Hindlimb muscle (tissue), 1 donor: Measurements from ENCODE around the gene FAIM. TPM values are rescaled to one million over a fixed set of nuclear protein-coding genes. Genes with fewer than 3 reads are reported as not detected.
"Not testable (repeated sequence)": the region's sequence is repeated elsewhere in the genome, so short reads cannot be mapped to it uniquely, and the experiment has no call there.

ENCODE experiments used
- DNase-seq: peaks from one replicate; pipeline ENCODE4 v3.0.0-alpha.2; 2013
- polyA plus RNA-seq: library from polyadenylated mRNA; unstranded; fragments of 120-200 nt; gene quantifications from one replicate; pipeline ENCODE4 v1.2.1, GENCODE V29; 2013; ENCODE audit not compliant: insufficient read length

The FAIM gene
- 12.1 TPM for polyA plus RNA-seq

GRCh38 chr3:138608322-138609135 is at the start of gene FAIM:
Gene FAIM (plus strand): TSS chr3:138608771. CDS start chr3:138619727, 10,956 bp downstream.
- peak; percentile 74 for DNase-seq

DNA sequence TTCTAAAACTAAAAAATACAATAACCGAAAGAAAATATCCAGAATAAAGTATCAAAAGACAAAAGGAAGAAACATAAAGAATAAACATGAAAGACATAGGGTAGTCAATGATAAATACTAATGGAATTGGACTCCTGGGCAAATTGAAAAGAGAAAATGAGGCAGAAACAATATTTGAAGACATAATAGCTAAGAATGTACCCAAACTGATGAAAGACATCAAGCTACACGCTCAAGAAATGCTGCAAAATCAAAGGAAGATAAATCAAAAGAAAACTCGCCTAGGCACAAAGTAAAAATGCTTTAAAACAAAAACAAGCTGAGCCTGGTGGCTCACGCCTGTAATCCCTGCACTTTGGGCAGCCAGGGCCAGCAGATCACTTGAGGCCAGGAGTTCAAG is 49.4 kb upstream of the FAIM start:
- DNase-seq, result no peak

DNA sequence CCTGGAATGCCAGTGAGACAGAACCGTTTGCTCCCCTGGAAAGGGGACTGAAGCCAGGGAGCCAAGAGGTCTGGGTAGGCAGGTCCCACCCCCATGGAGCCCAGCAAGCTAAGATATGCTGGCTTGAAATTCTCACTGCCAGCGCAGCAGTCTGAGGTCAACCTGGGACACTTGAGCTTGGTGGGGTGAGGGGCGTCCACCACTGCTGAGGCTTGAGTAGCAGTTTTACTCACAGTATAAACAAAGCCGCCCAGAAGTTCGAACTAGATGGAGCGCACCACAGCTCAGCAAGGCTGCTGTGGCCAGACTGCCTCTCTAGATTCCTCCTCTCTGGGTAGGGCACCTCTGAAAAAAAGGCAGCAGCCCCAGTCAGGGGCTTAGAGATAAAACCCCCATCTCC is 48.1 kb upstream of the FAIM start:
- no peak for DNase-seq

DNA sequence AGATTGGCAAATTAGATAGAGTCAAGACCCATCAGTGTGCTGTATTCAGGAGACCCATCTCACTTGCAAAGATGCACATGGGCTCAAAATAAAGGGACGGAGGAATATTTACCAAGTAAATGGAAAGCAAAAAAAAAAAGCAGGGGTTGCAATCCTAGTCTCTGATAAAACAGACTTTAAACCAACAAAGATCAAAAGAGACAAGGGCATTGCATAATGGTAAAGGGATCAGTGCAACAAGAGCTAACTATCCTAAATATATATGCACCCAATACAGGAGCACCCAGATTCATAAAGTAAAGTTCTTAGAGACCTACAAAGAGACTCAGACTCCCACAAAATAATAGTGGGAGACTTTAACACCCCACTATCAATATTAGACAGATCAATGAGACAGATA is 45.7 kb upstream of the FAIM start:
- DNase-seq, result not testable (repeated sequence)

GRCh38 chr3:138566293-138566692 is 42.3 kb upstream of the FAIM start:
- DNase-seq, result not testable (repeated sequence)

DNA sequence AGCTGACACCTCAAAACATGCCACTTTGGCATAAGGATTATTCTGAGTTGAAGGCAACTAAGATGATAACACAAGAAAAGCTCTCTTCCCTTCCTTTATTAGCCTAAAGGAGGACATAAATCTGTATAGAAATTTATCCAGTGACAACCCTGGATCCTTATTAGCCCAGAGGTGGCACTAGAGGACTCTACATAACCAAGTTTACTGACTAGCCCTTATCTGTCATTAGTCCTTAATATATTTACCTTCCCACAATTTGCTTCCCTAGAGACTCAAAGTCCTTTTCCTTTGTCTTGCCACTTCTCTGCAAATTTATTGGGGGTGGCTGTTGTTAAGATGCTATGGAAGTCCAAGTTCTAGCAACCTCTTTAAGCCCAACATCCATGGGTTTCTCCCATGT is 41.2 kb upstream of the FAIM start:
- no peak for DNase-seq

DNA sequence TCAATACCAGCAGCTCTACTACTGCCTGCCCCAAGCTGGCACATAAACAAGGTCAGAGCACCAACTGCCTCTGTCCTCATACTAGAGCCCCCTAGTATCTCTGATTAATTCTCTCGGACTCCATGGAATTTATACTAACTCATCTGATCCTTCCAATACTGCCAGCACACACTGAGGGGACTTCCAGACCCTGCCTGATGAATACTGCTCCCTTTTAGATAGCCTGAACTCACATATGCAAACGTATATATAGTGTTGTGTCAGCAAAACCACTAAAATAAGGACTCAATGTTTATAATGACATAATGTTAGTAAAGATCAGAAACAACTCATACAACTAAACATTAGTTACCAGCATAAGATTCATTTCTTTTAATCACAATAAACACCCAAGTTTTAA is 39.5 kb upstream of the FAIM start:
- DNase-seq, result no peak

DNA sequence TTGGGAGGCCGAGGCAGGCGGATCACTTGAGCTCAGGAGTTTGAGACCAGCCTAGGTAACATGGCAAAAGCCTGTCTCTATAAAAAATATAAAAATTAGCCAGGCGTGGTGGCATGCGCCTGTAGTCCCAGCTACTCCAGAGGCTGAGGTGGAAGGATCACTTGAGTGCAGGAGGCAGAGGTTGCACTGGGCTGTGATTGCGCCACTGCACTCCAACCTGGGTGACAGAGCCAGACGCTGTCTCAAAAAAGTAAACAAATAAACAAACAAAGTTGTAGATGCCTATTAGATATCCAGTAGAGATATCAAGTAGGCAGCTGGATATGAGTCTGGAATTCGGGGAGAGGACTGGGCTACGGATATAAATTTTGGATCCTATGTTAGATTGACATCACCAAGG is 38.9 kb upstream of the FAIM start:
- not testable (repeated sequence) for DNase-seq

DNA sequence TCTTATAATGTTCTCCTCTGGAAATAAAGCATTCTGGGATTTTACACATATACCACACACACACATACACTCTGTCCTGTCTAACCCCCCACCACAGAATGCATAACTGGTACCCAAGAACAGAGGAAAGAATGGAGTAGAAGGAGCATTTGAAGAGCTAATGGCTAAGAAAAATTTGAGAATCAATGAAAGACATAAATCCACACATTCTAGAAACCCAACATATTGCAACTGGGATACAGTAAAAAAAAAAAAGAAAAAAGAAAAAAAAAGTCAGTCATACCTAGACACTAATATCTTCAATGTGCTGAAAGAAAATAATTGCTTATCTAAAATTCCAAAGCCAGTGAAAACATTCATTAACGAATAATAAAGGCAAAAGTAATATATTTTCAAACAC is 35.4 kb upstream of the FAIM start:
- no peak for DNase-seq

DNA sequence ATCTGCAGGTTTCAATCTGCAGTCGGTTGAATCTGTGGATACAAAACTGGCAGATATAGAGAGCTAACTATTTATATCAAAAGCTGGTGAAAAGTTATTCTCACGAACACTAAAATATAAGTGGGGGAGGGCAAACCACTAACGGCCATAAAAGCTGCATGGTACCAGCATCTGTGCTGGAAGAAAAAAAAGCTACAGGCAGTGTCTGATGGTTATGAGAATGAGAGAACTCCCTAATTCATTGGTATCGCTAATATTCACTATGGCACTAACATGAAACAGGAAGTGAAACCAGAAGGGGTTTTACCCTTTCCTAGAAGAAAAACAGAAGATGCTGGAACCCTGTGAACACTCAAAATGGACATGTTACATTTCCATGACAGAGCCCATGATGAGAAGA is 30.4 kb upstream of the FAIM start:
- DNase-seq, result no peak

- no peak for DNase-seq
Measured at GRCh38 chr3:138578961-138579574, 29.5 kb upstream of the FAIM start.

- DNase-seq, result no peak
Measured at GRCh38 chr3:138587374-138587773, 21.2 kb upstream of the FAIM start.

GRCh38 chr3:138588445-138588844 is 20.1 kb upstream of the FAIM start:
- DNase-seq, result no peak

GRCh38 chr3:138591392-138591791 is 17.2 kb upstream of the FAIM start:
- no peak for DNase-seq

DNA sequence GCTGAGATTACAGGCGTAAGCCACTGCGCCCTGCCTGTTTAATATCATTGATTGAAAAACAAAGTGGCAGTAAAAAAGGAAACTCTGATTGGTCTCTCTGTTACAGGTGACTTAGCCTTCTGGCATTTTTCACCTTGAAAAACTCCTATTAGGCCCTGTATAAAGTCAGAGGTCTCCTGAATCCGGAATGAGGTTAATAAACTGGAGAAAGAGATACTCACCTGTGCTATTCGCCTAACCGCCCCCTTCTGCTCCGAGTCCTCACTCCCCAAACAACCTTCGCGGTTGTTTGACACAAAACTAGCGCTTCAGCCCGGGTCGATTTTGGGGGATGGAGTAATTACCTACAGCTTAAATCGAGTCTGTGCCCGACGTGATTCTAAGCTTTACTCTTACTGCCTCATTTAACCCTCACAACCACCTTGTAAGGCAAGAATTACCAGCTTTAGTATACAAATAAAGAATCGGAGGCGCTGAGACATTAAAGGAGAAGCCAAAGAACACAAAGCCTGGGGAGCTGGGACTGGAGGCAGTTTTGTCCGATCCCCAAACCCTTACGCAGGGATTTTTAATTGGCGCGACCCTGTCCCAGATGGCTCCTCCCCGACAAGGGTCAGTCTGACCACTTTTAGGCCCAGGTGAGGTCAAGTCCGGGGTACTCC is 15.0 kb upstream of the FAIM start:
- DNase-seq, result no peak

- peak; percentile 95 for DNase-seq
Measured at GRCh38 chr3:138594150-138594934, 14.2 kb upstream of the FAIM start, which contains the start of gene CEP70. Gene CEP70 (minus strand): TSS chr3:138594260. CDS start chr3:138572927, 21,333 bp downstream.

DNA sequence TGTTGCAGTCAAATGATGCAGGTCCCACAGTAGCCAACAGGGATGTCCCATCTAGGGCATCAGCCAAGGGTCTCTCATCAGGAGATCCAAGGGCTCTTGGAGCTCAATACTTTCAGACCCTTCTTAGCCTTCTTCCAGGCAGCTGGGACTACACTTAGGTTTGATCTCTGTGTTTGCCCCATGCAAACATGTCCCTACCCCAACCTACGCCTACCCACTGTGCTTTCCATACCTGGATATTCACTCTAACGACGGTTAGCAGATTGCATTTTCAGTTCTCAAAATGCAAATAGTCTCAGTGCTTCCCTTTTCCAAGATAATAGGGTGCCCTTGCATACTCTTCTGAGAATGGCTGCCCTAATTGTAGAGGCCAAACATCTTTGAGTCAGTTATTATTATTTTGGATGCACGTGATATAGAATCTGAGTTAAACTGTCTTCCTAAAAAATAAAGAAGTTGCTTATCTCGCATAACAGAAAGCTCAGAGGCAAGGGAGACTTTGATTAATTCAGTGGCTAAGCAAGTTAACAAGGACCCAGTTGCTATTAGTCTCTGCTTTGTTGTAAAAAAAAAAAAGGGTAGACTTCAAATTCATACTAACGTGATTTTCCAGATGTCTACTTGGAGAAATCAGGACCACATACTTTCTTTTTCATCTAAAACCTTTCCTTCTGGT is 13.5 kb upstream of the FAIM start:
- DNase-seq, result no peak

DNA sequence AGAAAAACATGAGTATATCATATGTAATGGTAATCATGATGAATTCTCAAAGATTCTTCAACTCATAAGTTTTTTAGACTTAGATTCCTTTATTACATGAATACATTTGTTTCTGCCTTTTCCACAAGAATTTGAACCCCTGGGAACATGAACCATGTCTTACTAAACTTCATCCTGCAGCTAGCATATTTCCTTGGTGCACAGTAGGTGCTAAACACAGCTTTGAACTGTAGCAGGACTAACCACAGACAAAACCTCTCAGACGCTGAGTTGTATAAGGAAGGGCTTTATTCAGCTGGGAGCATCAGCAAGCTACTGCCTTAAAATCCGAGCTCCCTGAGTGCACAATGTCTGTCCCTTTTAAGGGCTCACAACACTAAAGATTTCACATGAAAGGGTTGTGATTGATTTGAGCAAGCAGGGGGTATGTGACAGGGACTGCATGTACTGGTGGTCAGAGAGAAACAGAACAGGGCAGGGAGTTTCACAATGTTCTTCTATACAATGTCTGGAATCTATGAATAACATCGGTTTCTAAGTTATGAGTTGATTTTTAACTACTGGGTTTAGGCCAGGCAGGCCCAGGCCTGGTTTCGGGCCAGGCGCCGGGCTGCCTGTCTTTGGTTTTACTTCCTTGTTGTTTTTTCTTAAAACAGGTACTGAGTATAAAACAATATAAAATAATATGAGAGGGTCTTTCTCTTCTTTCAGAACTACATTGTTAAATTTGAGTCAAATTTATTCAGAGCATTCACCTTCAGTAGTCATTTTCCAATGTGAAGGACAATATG is 11.2 kb upstream of the FAIM start:
- DNase-seq, result not testable (repeated sequence)

- DNase-seq, result no peak
Measured at GRCh38 chr3:138598534-138598933, 10.0 kb upstream of the FAIM start.

DNA sequence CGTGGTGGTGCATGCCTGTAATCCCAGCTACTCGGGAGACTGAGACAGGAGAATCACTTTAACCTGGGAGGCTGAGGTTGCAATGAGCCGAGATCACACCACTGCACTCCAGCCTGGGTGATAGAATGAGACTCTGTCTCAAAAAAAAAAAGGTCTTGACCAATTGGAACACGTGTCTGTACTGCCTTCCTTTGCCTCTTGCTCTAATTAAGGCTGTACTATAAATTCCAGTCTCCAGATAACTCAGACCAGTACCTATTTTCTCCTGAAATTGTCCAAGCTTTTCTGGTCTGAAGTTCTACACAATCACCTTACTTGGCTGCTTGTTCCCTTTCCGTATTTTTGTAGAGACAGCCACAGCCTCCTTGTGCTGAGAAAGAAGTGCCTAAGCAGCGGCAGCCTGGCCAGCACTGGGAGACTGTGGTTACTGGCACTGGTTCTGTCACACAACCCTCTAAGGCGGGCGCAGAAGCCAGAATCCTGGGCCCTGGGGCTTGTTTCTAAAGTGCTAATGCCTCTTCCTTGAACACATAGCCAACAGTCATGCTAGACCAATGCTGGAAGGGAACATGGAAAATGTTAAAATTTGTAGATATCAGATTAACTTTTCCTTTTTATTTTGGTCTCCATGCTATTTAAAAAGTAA is 8.3 kb upstream of the FAIM start:
- no peak for DNase-seq

- not testable (repeated sequence) for DNase-seq
Measured at GRCh38 chr3:138601661-138602060, 6.9 kb upstream of the FAIM start.
